Neural crest cell (in vitro differentiated cells): Measurements from ENCODE around the gene HBP1. TPM values are rescaled to one million over a fixed set of nuclear protein-coding genes. Genes with fewer than 3 reads are reported as not detected.

Experiments used
- DNase-seq: peaks from one replicate; pipeline ENCODE4 v3.0.0; 2021; ENCODE audit warnings: low read depth, mixed read lengths, low spot score
- H3K27ac Mint-ChIP-seq: one replicate; pipeline ENCODE4 v1.8.0; 2021; ENCODE audit warnings: mild to moderate bottlenecking, mixed read lengths; ENCODE audit not compliant: unreplicated experiment
- H3K27me3 Mint-ChIP-seq: 2 replicates; pipeline ENCODE4 v1.8.0; 2021; ENCODE audit warnings: low read depth, mild to moderate bottlenecking, mixed read lengths
- H3K36me3 Mint-ChIP-seq: 2 replicates; pipeline ENCODE4 v1.8.0; 2021; ENCODE audit warnings: low read depth, mild to moderate bottlenecking, mixed read lengths
- H3K4me1 Mint-ChIP-seq: 2 replicates; pipeline ENCODE4 v1.8.0; 2021; ENCODE audit warnings: mixed read lengths
- H3K4me3 Mint-ChIP-seq: one replicate; pipeline ENCODE4 v1.8.0; 2021; ENCODE audit warnings: mild to moderate bottlenecking, mixed read lengths
- H3K9me3 Mint-ChIP-seq: 2 replicates; pipeline ENCODE4 v1.8.0; 2021; ENCODE audit warnings: mixed read lengths
- CTCF ChIP-seq: fragments of 200-600 bp; sonication (generic); conservative IDR thresholded peaks from 2 replicates; pipeline ENCODE4 v1.5.0; 2021; ENCODE audit warnings: antibody characterized with exemption, mild to moderate bottlenecking
- total RNA-seq: library from RNA; stranded (reverse); gene quantifications from 2 replicates; pipeline ENCODE4 v1.2.1, GENCODE V29; 2021

The HBP1 gene
- total RNA-seq, 1 donor from 2014 or later, result 15.7 TPM

- H3K4me3 Mint-ChIP-seq, result no peak overlapping the region
- H3K9me3 Mint-ChIP-seq, result no peaks in the 10 kb centered on the region
- no peaks in the 10 kb centered on the region for H3K36me3 Mint-ChIP-seq
- DNase-seq, result no peak
- no peak for TF ChIP-seq CTCF
- no peak overlapping the region for H3K27ac Mint-ChIP-seq
- H3K4me1 Mint-ChIP-seq, result no peaks in the 10 kb centered on the region
- no peaks in the 10 kb centered on the region for H3K27me3 Mint-ChIP-seq
These were observed 8.4 kb upstream of the HBP1 start for GRCh38 chr7:107160389-107160788.

- H3K9me3 Mint-ChIP-seq, result no peaks in the 10 kb centered on the region
- H3K4me1 Mint-ChIP-seq, result no peaks in the 10 kb centered on the region
- H3K4me3 Mint-ChIP-seq, result no peak overlapping the region
- DNase-seq, result no peak
- no peak overlapping the region for H3K27ac Mint-ChIP-seq
- no peak for TF ChIP-seq CTCF
- no peaks in the 10 kb centered on the region for H3K27me3 Mint-ChIP-seq
- H3K36me3 Mint-ChIP-seq, result no peaks in the 10 kb centered on the region
These were observed 7.4 kb upstream of the HBP1 start for GRCh38 chr7:107161415-107161814.

DNA sequence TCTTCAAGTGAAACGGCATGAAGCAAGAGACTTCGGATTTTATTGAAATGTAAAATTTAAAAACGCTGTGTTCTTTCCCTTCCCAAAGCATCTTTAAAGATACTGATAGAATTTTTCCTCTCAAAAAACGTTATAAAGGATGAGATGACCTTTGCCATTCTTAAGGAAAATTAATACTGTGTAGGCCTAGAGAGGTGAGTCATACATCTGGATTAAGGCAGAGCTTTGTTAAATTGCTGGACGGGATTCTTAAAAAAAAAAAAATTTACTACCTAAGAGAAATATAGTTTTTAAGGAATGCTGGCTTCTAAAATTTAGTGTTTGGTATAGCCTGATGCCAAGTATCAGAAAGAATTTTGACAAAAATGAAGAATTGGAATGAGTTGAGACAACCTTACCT is 6.3 kb upstream of the HBP1 start:
- H3K9me3 Mint-ChIP-seq, result no peaks in the 10 kb centered on the region
- no peak overlapping the region for H3K27ac Mint-ChIP-seq
- H3K4me3 Mint-ChIP-seq, result no peak overlapping the region
- H3K27me3 Mint-ChIP-seq, result no peaks in the 10 kb centered on the region
- H3K4me1 Mint-ChIP-seq, result peaks cover 4% of the 10 kb centered on the region
- H3K36me3 Mint-ChIP-seq, result no peaks in the 10 kb centered on the region
- no peak for TF ChIP-seq CTCF
- no peak for DNase-seq

GRCh38 chr7:107164092-107164491 is 4.7 kb upstream of the HBP1 start:
- no peaks in the 10 kb centered on the region for H3K9me3 Mint-ChIP-seq
- no peak for TF ChIP-seq CTCF
- H3K4me3 Mint-ChIP-seq, result peak overlapping the region; percentile 35
- peaks cover 4% of the 10 kb centered on the region for H3K27me3 Mint-ChIP-seq
- no peak overlapping the region for H3K27ac Mint-ChIP-seq
- H3K36me3 Mint-ChIP-seq, result no peaks in the 10 kb centered on the region
- DNase-seq, result no peak
- peaks cover 16% of the 10 kb centered on the region for H3K4me1 Mint-ChIP-seq

- no peak for DNase-seq
- Mint-ChIP-seq H3K27ac (no peak overlapping the region), H3K4me3 (no peak overlapping the region), H3K27me3 (peaks cover 4% of the 10 kb centered on the region), H3K9me3 (no peaks in the 10 kb centered on the region), H3K36me3 (no peaks in the 10 kb centered on the region), H3K4me1 (peaks cover 22% of the 10 kb centered on the region)
- no peak for TF ChIP-seq CTCF
These were observed 3.5 kb upstream of the HBP1 start for GRCh38 chr7:107165341-107165740.
